ENCODE measurements around the gene MRPS35. TPM values are rescaled to one million over a fixed set of nuclear protein-coding genes. Genes with fewer than 3 reads are reported as not detected.

Gene MRPS35
- polyA plus RNA-seq, 1 experiment = 66.6 TPM

GRCh38 chr12:27672643-27673042, 38.0 kb upstream of the MRPS35 start:
- POLR2A ChIA-PET = no interaction called here
- DNase-seq (ENCODE audit: low read depth, low spot score) = no peak
- CTCF ChIA-PET = interaction anchor here (1.6 to 1.7 kb wide), 2 partner anchors 20 to 248 kb away, joined by 4 to 6 read pairs; no protein-coding TSS in a partner anchor
- Histone ChIP-seq H3K27me3 (ENCODE audit: control insufficient read depth, insufficient read depth, low read length) (no peaks in the 10 kb centered on the region), H3K27ac (ENCODE audit: low read depth, low read length) (no peak overlapping the region), H3K4me3 (ENCODE audit: low read depth, low read length) (no peak overlapping the region), H3K9me3 (ENCODE audit: control insufficient read depth, insufficient read depth, low read length) (no peaks in the 10 kb centered on the region)
- no peak for TF ChIP-seq CTCF (IDR thresholded peaks at IDR 0.05; ENCODE audit: low read depth, low read length)

DNA sequence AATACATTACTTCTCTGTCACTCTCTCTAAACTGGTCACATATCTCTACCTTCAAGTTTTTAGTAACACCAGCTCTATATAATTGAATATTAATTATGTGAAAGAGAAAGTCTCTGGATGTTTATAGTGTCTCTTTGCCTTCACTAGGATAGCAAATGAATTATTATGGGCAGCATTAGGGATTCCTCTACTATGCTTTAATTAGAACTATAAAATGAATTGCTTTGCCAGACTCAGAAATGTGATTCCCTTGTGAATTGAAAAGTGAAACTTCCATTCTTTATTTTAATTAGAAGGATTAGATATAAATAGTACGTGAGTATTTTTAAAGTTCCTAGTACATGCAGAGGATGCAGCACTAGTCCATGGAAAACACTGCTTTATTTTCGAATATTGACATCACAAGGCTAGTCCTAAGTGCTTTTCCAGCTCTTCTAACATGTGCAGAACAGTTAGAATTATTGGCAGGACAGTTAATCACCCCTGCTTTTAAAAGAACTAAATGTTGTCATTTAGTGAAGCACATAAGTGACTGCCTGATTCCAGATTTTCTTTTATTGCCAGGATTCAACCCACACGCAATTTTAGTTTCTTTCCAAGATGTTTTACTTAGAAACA, 37.4 kb upstream of the MRPS35 start:
- CTCF ChIA-PET = interaction anchor here (1.7 kb wide), 1 partner anchor 21 kb away, joined by 4 read pairs; no protein-coding TSS in a partner anchor
- H3K9me3 ChIP-seq (ENCODE audit: control insufficient read depth, insufficient read depth, low read length) = no peaks in the 10 kb centered on the region
- no peaks in the 10 kb centered on the region for H3K27me3 ChIP-seq (ENCODE audit: control insufficient read depth, insufficient read depth, low read length)
- H3K27ac ChIP-seq (ENCODE audit: low read depth, low read length) = no peak overlapping the region
- DNase-seq (ENCODE audit: low read depth, low spot score) = no peak
- TF ChIP-seq CTCF (IDR thresholded peaks at IDR 0.05; ENCODE audit: low read depth, low read length) = no peak
- POLR2A ChIA-PET = no interaction called here
- H3K4me3 ChIP-seq (ENCODE audit: low read depth, low read length) = no peak overlapping the region

- POLR2A ChIA-PET = no interaction called here
These were observed 35.6 kb upstream of the MRPS35 start for GRCh38 chr12:27674989-27675388.

DNA sequence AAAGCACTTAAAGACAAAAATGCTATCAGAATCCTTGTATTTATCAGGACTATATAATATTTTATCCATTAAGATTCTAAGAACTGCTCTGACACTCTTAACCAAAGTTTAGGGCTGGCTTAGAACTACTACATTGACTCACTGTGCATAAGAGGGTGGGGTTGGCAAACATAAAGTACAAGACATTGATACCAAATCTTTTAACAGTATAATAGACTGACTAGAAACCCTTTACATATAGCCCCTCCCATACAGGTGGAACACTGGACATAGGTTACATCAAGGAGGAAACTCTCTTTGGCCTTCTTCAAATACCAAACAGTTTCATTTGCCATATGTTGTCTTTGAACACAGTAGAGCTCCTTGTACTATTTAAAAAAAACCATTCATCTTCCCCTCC, 30.0 kb upstream of the MRPS35 start:
- no peak for DNase-seq (ENCODE audit: low read depth, low spot score)
- CTCF ChIA-PET = no interaction called here
- Histone ChIP-seq H3K27me3 (ENCODE audit: control insufficient read depth, insufficient read depth, low read length) (no peaks in the 10 kb centered on the region), H3K27ac (ENCODE audit: low read depth, low read length) (no peak overlapping the region), H3K4me3 (ENCODE audit: low read depth, low read length) (no peak overlapping the region), H3K9me3 (ENCODE audit: control insufficient read depth, insufficient read depth, low read length) (no peaks in the 10 kb centered on the region)
- POLR2A ChIA-PET = no interaction called here
- TF ChIP-seq CTCF (IDR thresholded peaks at IDR 0.05; ENCODE audit: low read depth, low read length) = no peak

More at GRCh38 chr12:27674989-27675388, 35.6 kb upstream of the MRPS35 start:
- TF ChIP-seq CTCF (IDR thresholded peaks at IDR 0.05; ENCODE audit: low read depth, low read length) = no peak
- Histone ChIP-seq H3K4me3 (ENCODE audit: low read depth, low read length) (no peak overlapping the region), H3K9me3 (ENCODE audit: control insufficient read depth, insufficient read depth, low read length) (no peaks in the 10 kb centered on the region), H3K27me3 (ENCODE audit: control insufficient read depth, insufficient read depth, low read length) (no peaks in the 10 kb centered on the region), H3K27ac (ENCODE audit: low read depth, low read length) (no peak overlapping the region)
- DNase-seq (ENCODE audit: low read depth, low spot score) = no peak
- CTCF ChIA-PET = interaction anchor here (0.5 to 1.4 kb wide), 4 partner anchors 15 to 163 kb away, joined by 3 to 5 read pairs (median 3); no protein-coding TSS in a partner anchor

GRCh38 chr12:27682534-27682933, 28.1 kb upstream of the MRPS35 start:
- H3K27ac ChIP-seq (ENCODE audit: low read depth, low read length) = no peak overlapping the region
- TF ChIP-seq CTCF (IDR thresholded peaks at IDR 0.05; ENCODE audit: low read depth, low read length) = no peak
- no peaks in the 10 kb centered on the region for H3K27me3 ChIP-seq (ENCODE audit: control insufficient read depth, insufficient read depth, low read length)
- H3K9me3 ChIP-seq (ENCODE audit: control insufficient read depth, insufficient read depth, low read length) = no peaks in the 10 kb centered on the region
- H3K4me3 ChIP-seq (ENCODE audit: low read depth, low read length) = no peak overlapping the region
- peak; percentile 13 for DNase-seq (ENCODE audit: low read depth, low spot score)
- ChIA-PET CTCF (interaction anchor here (1.2 kb wide), 1 partner anchor 21 kb away, joined by 3 read pairs; no protein-coding TSS in a partner anchor), POLR2A (no interaction called here)
